Colonic mucosa (tissue), 4 donors: ENCODE data around the gene GAMT. TPM values are rescaled to one million over a fixed set of nuclear protein-coding genes. Genes with fewer than 3 reads are reported as not detected.
A peak's percentile ranks its signal among the peaks of the same experiment; 100 is the strongest.

Experiments
- DNase-seq: peaks from one replicate; pipeline ENCODE4 v3.0.0-alpha.2; 2020
- H3K27ac ChIP-seq: fragments of 200-600 bp; one replicate; pipeline ENCODE4 v1.8.0; 2021
- H3K27me3 ChIP-seq: fragments of 200-600 bp; one replicate; pipeline ENCODE4 v1.8.0; 2021
- H3K36me3 ChIP-seq: fragments of 200-600 bp; one replicate; pipeline ENCODE4 v1.8.0; 2021
- H3K4me1 ChIP-seq: fragments of 200-600 bp; one replicate; pipeline ENCODE4 v1.8.0; 2021; ENCODE audit warnings: mild to moderate bottlenecking
- H3K4me3 ChIP-seq: fragments of 200-600 bp; one replicate; pipeline ENCODE4 v1.8.0; 2021
- H3K9ac ChIP-seq, 2 donors: one replicate each; pipeline ENCODE4 v1.7.0; 2013; ENCODE audit warnings: control low read depth in 2 of 2, low read depth in 2 of 2, low read length in 2 of 2
- H3K9me3 ChIP-seq: fragments of 200-600 bp; one replicate; pipeline ENCODE4 v1.8.0; 2021
- intact Hi-C: fragments of 100-400 bp; cut with DNase I; formaldehyde crosslinking; loops from one replicate; pipeline ENCODE4 v1.14.1; 2022
- total RNA-seq, 2 donors: library from RNA; stranded (reverse); fragmentation: NEBNext Ultra II Directional in 1 of 2; extraction: Animal tissue kit (Norgen Biotek cat#: 25700) in 1 of 2; gene quantifications; one replicate each; pipeline ENCODE4 v1.2.1, GENCODE V29; 2021
- TF ChIP-seq, protein P1 (sequence below): fragments of 200-600 bp; IDR thresholded peaks from one replicate; pipeline ENCODE4 v1.8.0; 2022; ENCODE audit warnings: antibody characterized with exemption, mild to moderate bottlenecking
- donor health status: healthy.
- donor health status: DM: no; HTN: no; CAD: no.
- donor health status: DM: no; HTN: no; CAD: no.

The GAMT gene
- total RNA-seq, 2 donors from 2014 or later: 3.3 to 3.7 TPM

- Histone ChIP-seq H3K9ac (no peak overlapping the region), H3K4me3 (no peak overlapping the region), H3K9me3 (no peaks in the 10 kb centered on the region), H3K27ac (no peak overlapping the region), H3K4me1 (no peaks in the 10 kb centered on the region), H3K36me3 (no peaks in the 10 kb centered on the region), H3K27me3 (no peaks in the 10 kb centered on the region)
- TF ChIP-seq, protein P1, sequence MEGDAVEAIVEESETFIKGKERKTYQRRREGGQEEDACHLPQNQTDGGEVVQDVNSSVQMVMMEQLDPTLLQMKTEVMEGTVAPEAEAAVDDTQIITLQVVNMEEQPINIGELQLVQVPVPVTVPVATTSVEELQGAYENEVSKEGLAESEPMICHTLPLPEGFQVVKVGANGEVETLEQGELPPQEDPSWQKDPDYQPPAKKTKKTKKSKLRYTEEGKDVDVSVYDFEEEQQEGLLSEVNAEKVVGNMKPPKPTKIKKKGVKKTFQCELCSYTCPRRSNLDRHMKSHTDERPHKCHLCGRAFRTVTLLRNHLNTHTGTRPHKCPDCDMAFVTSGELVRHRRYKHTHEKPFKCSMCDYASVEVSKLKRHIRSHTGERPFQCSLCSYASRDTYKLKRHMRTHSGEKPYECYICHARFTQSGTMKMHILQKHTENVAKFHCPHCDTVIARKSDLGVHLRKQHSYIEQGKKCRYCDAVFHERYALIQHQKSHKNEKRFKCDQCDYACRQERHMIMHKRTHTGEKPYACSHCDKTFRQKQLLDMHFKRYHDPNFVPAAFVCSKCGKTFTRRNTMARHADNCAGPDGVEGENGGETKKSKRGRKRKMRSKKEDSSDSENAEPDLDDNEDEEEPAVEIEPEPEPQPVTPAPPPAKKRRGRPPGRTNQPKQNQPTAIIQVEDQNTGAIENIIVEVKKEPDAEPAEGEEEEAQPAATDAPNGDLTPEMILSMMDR: no peak
- no peak for DNase-seq
- intact Hi-C loops: loop anchor here (5.0 kb wide), 1 partner anchor 40 kb away; no protein-coding TSS in a partner anchor
These were observed 38.7 kb downstream of the GAMT start for GRCh38 chr19:1362387-1363257.

DNA sequence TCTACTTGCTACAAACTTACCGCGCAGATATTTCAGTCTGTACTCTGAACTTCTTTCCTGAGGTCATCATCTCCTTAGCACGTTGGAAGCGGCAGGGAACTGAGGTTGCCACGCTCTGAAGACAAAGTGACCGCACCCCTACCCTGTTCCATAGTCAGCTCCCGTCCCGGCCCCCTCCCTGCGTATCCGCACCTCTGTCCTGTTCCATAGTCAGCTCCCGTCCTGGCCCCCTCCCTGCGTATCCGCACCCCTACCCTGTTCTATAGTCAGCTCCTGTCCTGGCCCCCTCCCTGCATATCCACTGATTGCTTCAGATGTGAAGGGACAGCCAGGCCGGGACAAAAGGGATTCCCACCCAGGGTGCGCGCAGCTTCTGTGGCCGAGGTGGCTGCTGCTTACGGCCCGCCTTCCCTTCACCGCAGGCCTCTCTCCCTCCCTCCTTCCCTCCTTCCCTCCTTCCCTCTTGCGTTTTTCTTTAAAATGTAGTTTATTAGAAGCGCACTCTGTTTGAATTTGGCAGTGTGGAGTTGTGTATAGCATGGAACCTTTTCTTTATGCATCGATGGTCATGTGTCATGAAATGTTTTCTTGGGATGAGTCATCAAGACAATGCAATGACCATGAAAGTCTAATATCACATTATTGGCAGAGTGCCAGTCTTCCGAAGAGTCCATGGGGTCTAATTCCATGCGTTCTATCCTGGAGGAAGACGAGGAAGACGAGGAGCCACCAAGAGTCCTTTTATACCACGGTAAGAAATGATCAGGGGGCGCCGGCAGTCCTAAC is 39.5 kb downstream of the GAMT start:
- no peaks in the 10 kb centered on the region for H3K9me3 ChIP-seq
- no peaks in the 10 kb centered on the region for H3K36me3 ChIP-seq
- H3K4me3 ChIP-seq: no peak overlapping the region
- no peak for DNase-seq
- no peaks in the 10 kb centered on the region for H3K27me3 ChIP-seq
- intact Hi-C loops: loop anchor here (5.0 kb wide), 1 partner anchor 39 kb away; no protein-coding TSS in a partner anchor
- TF ChIP-seq, protein P1: no peak
- no peaks in the 10 kb centered on the region for H3K4me1 ChIP-seq
- peak overlapping the region; percentile 58 for H3K27ac ChIP-seq
- no peak overlapping the region for H3K9ac ChIP-seq

- Histone ChIP-seq H3K27me3 (no peaks in the 10 kb centered on the region), H3K36me3 (no peaks in the 10 kb centered on the region), H3K9me3 (no peaks in the 10 kb centered on the region), H3K4me1 (no peaks in the 10 kb centered on the region), H3K27ac (peak overlapping the region; percentile 58), H3K9ac (no peak overlapping the region), H3K4me3 (no peak overlapping the region)
- no peak for DNase-seq
- intact Hi-C loops: loop anchor here (5.0 kb wide), 1 partner anchor 39 kb away; no protein-coding TSS in a partner anchor
- TF ChIP-seq, protein P1: no peak
These were observed 40.4 kb downstream of the GAMT start for GRCh38 chr19:1360818-1361461.

- H3K27ac ChIP-seq: peak overlapping the region; percentile 58
- no peak overlapping the region for H3K9ac ChIP-seq
- intact Hi-C loops: loop anchor here (5.0 kb wide), 1 partner anchor 38 kb away; no protein-coding TSS in a partner anchor
- H3K4me1 ChIP-seq: no peaks in the 10 kb centered on the region
- no peaks in the 10 kb centered on the region for H3K36me3 ChIP-seq
- no peak for DNase-seq
- H3K4me3 ChIP-seq: no peak overlapping the region
- TF ChIP-seq, protein P1: no peak
- no peaks in the 10 kb centered on the region for H3K27me3 ChIP-seq
- no peaks in the 10 kb centered on the region for H3K9me3 ChIP-seq
These were observed 41.1 kb downstream of the GAMT start for GRCh38 chr19:1360126-1360817.
